ENCODE data around the gene GIGYF2.
A peak's percentile ranks its signal among the peaks of the same experiment; 100 is the strongest.
"Not testable (repeated sequence)": the region's sequence is repeated elsewhere in the genome, so short reads cannot be mapped to it uniquely, and the experiment has no call there.

GIGYF2 gene, protein sequence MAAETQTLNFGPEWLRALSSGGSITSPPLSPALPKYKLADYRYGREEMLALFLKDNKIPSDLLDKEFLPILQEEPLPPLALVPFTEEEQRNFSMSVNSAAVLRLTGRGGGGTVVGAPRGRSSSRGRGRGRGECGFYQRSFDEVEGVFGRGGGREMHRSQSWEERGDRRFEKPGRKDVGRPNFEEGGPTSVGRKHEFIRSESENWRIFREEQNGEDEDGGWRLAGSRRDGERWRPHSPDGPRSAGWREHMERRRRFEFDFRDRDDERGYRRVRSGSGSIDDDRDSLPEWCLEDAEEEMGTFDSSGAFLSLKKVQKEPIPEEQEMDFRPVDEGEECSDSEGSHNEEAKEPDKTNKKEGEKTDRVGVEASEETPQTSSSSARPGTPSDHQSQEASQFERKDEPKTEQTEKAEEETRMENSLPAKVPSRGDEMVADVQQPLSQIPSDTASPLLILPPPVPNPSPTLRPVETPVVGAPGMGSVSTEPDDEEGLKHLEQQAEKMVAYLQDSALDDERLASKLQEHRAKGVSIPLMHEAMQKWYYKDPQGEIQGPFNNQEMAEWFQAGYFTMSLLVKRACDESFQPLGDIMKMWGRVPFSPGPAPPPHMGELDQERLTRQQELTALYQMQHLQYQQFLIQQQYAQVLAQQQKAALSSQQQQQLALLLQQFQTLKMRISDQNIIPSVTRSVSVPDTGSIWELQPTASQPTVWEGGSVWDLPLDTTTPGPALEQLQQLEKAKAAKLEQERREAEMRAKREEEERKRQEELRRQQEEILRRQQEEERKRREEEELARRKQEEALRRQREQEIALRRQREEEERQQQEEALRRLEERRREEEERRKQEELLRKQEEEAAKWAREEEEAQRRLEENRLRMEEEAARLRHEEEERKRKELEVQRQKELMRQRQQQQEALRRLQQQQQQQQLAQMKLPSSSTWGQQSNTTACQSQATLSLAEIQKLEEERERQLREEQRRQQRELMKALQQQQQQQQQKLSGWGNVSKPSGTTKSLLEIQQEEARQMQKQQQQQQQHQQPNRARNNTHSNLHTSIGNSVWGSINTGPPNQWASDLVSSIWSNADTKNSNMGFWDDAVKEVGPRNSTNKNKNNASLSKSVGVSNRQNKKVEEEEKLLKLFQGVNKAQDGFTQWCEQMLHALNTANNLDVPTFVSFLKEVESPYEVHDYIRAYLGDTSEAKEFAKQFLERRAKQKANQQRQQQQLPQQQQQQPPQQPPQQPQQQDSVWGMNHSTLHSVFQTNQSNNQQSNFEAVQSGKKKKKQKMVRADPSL (N-terminal part only)
- long read RNA-seq, donor 1, partial matches to known transcripts, result 0 of 1 reads
- long read RNA-seq, donor 1, other reads (novel, unspliced or antisense), result 0 of 1 reads
- long read RNA-seq, donor 2, result 0 reads
- long read RNA-seq, donor 3, result 0 reads
- long read RNA-seq, donor 4, full-length matches to known transcripts, result 5 of 15 reads
- long read RNA-seq, donor 4, partial matches to known transcripts, result 10 of 15 reads
- long read RNA-seq, donor 4, other reads (novel, unspliced or antisense), result 0 of 15 reads
- long read RNA-seq, donor 5, partial matches to known transcripts, result 0 of 1 reads
- long read RNA-seq, donor 5, other reads (novel, unspliced or antisense), result 0 of 1 reads
- long read RNA-seq, donor 6, full-length matches to known transcripts, result 1 of 6 reads
- long read RNA-seq, donor 6, partial matches to known transcripts, result 5 of 6 reads
- long read RNA-seq, donor 6, other reads (novel, unspliced or antisense), result 0 of 6 reads
- long read RNA-seq, donor 7, partial matches to known transcripts, result 6 of 8 reads
- long read RNA-seq, donor 7, other reads (novel, unspliced or antisense), result 0 of 8 reads
- long read RNA-seq, donor 8, partial matches to known transcripts, result 0 of 2 reads
- long read RNA-seq, donor 8, other reads (novel, unspliced or antisense), result 0 of 2 reads

GRCh38 chr2:232697059-232697806 is at the start of gene GIGYF2:
Gene GIGYF2, plus strand, starts transcription at chr2:232697331. Its CDS starts 37,867 bp downstream, at chr2:232735198.
- DNase-seq, result peak; percentile 99

GRCh38 chr2:232649033-232649432 is 48.1 kb upstream of the GIGYF2 start:
- DNase-seq, result no peak

- DNase-seq, result no peak
Measured at GRCh38 chr2:232652505-232652851, 44.7 kb upstream of the GIGYF2 start.

DNA sequence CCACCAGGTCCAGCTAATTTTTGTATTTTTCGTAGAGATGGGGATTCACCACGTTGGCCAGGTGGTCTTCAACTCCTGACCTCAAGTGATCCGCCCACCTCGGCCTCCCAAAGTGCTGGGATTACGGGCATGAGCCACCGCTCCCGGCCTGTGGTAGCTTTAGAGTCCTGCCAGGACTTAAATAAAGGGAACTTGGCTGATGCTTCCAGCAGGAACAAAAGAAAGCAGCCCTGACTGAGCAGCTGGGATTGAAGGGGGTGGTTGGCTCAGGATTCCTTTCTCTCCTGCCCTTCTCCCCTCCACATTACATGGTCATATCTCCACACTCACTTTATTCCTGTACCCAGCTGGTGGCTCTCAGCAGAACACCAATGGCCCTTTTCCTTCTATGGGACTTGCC is 43.7 kb upstream of the GIGYF2 start:
- no peak for DNase-seq

GRCh38 chr2:232655392-232655791 is 41.7 kb upstream of the GIGYF2 start:
- no peak for DNase-seq

- DNase-seq, result no peak
Measured at GRCh38 chr2:232658217-232658785, 38.8 kb upstream of the GIGYF2 start.

GRCh38 chr2:232659359-232659758 is 37.8 kb upstream of the GIGYF2 start:
- no peak for DNase-seq

- DNase-seq, result no peak
Measured at GRCh38 chr2:232662486-232663260, 34.5 kb upstream of the GIGYF2 start.

- DNase-seq, result no peak
Measured at GRCh38 chr2:232666051-232666805, 30.9 kb upstream of the GIGYF2 start.

- no peak for DNase-seq
Measured at GRCh38 chr2:232667989-232668583, 29.0 kb upstream of the GIGYF2 start.

GRCh38 chr2:232668805-232669444 is 28.2 kb upstream of the GIGYF2 start:
- no peak for DNase-seq

DNA sequence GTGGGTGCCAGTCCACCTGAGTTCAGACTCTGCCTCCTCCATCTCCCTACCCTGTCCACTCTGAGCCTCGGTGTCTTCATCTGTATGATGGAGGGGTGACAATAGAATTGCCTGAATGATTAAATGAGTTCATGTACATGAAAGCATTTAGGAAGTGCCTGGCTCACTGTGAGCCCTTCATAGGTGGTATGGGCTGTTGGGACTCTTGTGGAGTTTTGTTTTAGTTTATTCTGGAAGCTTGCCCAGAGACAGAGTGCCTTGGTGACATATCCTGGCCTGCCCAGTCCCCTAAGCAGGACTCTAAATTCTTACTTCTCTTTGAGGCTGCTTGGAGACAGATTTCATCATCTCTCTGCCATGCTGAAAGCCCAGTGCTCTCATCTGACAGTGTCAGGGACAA is 24.5 kb upstream of the GIGYF2 start:
- no peak for DNase-seq

DNA sequence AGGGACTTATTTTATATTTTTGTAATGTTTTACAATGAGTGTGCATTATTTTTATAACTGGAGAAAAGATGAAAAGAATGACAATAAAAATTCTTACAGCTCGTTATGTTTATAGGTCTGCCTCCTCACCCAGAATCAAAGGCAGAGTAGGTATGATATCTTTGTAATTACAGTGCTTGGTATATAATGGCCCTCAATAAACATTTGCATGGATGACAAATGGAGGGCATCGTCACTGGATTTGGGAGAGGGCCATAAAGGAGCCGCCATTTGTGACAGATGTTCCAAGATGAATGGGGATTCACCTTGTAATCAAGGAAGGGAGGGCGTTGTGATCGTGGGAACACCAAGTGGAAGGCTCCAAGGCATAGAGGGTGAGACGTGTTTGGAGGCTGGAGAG is 22.6 kb upstream of the GIGYF2 start:
- no peak for DNase-seq

GRCh38 chr2:232675381-232675780 is 21.8 kb upstream of the GIGYF2 start:
- no peak for DNase-seq

DNA sequence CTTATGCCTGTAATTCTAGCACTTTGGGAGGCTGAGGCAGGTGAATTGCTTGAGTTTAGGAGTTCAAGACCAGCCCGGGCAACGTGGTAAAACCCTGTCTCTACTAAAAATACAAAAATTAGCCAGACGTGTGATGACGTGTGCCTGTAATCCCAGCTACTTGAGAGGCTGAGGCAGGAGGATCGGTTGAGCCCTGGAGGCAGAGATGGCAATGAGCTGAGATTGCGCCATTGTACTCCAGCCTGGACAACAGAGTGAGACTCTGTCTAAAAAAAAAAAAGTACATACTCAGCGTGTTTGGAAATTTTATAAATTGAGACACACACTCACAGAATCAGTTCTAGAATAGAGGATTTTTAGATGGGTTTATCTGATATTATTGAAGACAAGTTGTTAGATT is 17.1 kb upstream of the GIGYF2 start:
- no peak for DNase-seq

DNA sequence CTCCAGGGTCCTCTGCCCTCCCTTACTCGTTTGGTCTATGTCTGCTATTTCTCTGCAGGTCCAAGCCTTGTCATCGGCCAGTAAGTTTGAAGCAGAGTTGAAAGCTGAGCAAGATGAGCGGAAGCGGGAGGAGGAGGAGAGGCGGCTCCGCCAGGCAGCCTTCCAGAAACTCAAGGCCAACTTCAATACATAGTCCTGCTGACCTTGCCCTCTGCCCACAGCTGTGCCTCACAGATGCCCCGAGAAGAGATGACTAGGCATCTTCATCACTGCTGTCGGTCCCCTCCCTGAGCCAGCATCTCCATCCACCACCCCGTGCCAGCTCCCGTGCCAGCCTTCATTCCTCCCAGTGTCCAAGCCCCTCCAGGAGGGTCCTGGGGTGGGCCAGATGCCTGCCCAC is 15.6 kb upstream of the GIGYF2 start:
- no peak for DNase-seq

- no peak for DNase-seq
Measured at GRCh38 chr2:232683368-232683767, 13.8 kb upstream of the GIGYF2 start.

- DNase-seq, result not testable (repeated sequence)
Measured at GRCh38 chr2:232685391-232685790, 11.7 kb upstream of the GIGYF2 start.
